H1 (cell line): Measurements from ENCODE around the gene ALDH1A2. TPM values are rescaled to one million over a fixed set of nuclear protein-coding genes. Genes with fewer than 3 reads are reported as not detected.

Experiments
- ASH2L ChIP-seq: fragments of 200-600, 300-600 bp; sonication (generic); IDR thresholded peaks from one replicate; pipeline ENCODE4 v1.7.1; 2017; ENCODE audit warnings: low read length
- EZH2 ChIP-seq: fragments of 200-600 bp; sonication (generic); IDR thresholded peaks from 2 replicates; pipeline ENCODE4 v1.7.1; 2012; ENCODE audit warnings: low read depth, mild to moderate bottlenecking, moderate library complexity, low read length, inconsistent platforms; ENCODE audit not compliant: severe bottlenecking
- NANOG ChIP-seq: IDR thresholded peaks from 2 replicates; pipeline ENCODE4 v1.6.1; 2011; ENCODE audit warnings: low read length, low read depth, mild to moderate bottlenecking, inconsistent platforms; ENCODE audit not compliant: insufficient read depth, poor library complexity, severe bottlenecking
- RBBP5 ChIP-seq: IDR thresholded peaks from 2 replicates; pipeline ENCODE4 v1.7.1; 2012; ENCODE audit warnings: low read depth, mild to moderate bottlenecking, inconsistent platforms, low read length, moderate library complexity, borderline replicate concordance
- TAF7 ChIP-seq: optimal IDR thresholded peaks from 2 replicates; pipeline ENCODE3; 2011; ENCODE audit warnings: low read depth, mild to moderate bottlenecking, inconsistent platforms, low read length, moderate library complexity, borderline replicate concordance
- TBP ChIP-seq: IDR thresholded peaks from 2 replicates; pipeline ENCODE4 v1.6.1; 2011; ENCODE audit warnings: low read depth, low read length, improper control_type of control experiment
- YY1 ChIP-seq: IDR thresholded peaks from 2 replicates; pipeline ENCODE4 v1.6.1; 2011; ENCODE audit warnings: low read depth, mild to moderate bottlenecking, low read length
- polyA plus RNA-seq, 7 experiments: library from polyadenylated mRNA; depleted of rRNA in 3 of 7; stranded (reverse) in 5 of 7; unstranded in 2 of 7; fragments of >200 nt in 5 of 7; fragments of 200-250 nt in 2 of 7; gene quantifications; 1 replicate in 5 of 7; 2 replicates in 1 of 7; 4 replicates in 1 of 7; pipeline versions ENCODE4 v1.2.1 to v1.2.3, GENCODE V29; 2011 to 2013; ENCODE audit warnings: missing spikeins in 2 of 7, mixed read lengths in 2 of 7
- total RNA-seq: library from RNA; stranded (reverse); fragmentation: NEBNext Ultra II Directional; extraction: Animal tissue kit (Norgen Biotek cat#: 25700); gene quantifications from 2 replicates; pipeline ENCODE4 v1.2.1, GENCODE V29; 2021
- TF ChIP-seq, protein P1 (sequence below): IDR thresholded peaks from 2 replicates; pipeline ENCODE4 v1.6.1; 2012; ENCODE audit warnings: low read length, inconsistent platforms

ALDH1A2 gene
- total and polyA plus RNA-seq, 2 of the 8 experiments (the other 6 are each of a cell fraction or from before 2014, with no cell fraction given), result 0.06 to 0.24 TPM

DNA sequence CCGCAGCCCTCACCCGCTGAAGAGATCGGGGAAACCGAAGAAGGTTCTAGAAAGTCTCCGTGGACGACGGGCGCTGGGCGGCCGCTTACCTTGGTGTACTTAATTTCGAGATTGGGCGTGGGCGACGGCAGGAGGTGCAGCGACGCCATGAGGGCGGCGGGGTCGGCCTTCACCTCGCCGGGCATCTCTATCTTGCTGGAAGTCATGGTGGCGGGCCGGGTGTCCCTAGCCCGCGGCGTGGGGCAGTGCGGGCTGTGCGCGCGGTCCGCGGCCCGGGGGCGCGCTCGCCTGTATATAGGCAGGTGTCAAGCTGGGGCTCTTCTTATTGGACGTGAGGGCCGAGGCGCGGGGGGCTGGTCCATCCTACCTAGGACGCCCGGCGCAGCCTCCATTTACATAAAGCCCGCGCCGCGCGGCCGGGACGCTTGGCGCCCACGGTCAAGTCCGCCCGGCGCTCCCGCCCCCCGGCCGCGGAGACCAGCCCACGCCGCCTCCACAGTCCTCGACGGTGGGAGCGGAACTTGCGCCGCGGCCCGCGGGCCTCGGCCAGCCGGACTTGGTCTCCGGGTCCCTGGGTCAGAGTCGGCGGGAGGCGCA lies at the start of gene ALDH1A2 (continued):
- 0 out of 2 replicates have a peak, but pooled peaks have one; percentile 42 for TF ChIP-seq RBBP5
- peak; percentile 26 for TF ChIP-seq ASH2L
- no peak for TF ChIP-seq TAF7
- TF ChIP-seq NANOG, result no peak
- TF ChIP-seq EZH2, result peak; percentile 64
- TF ChIP-seq, protein P1, sequence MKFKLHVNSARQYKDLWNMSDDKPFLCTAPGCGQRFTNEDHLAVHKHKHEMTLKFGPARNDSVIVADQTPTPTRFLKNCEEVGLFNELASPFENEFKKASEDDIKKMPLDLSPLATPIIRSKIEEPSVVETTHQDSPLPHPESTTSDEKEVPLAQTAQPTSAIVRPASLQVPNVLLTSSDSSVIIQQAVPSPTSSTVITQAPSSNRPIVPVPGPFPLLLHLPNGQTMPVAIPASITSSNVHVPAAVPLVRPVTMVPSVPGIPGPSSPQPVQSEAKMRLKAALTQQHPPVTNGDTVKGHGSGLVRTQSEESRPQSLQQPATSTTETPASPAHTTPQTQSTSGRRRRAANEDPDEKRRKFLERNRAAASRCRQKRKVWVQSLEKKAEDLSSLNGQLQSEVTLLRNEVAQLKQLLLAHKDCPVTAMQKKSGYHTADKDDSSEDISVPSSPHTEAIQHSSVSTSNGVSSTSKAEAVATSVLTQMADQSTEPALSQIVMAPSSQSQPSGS, result no peak
- TF ChIP-seq YY1, result no peak
- no peak for TF ChIP-seq TBP
